SIG-M5 (cell line): ENCODE results near the gene RABGEF1.
"Not testable (repeated sequence)": the region's sequence is repeated elsewhere in the genome, so short reads cannot be mapped to it uniquely, and the experiment has no call there.

ENCODE experiments used
- DNase-seq: peaks from one replicate; lab custom pipeline; 2025; lab: John Stamatoyannopoulos, UW

Gene RABGEF1

GRCh38 chr7:66815186-66815875, 74.8 kb downstream of the RABGEF1 start:
- DNase-seq = not testable (repeated sequence)

GRCh38 chr7:66815951-66816350, 75.4 kb downstream of the RABGEF1 start:
- no peak for DNase-seq

- DNase-seq = not testable (repeated sequence)
Observed at GRCh38 chr7:66816658-66817057, 76.1 kb downstream of the RABGEF1 start.

- DNase-seq = not testable (repeated sequence)
Observed at GRCh38 chr7:66817208-66817795, 76.8 kb downstream of the RABGEF1 start.

- not testable (repeated sequence) for DNase-seq
Observed at GRCh38 chr7:66817956-66818355, 77.4 kb downstream of the RABGEF1 start.

- no peak for DNase-seq
Observed at GRCh38 chr7:66824041-66824440, 83.5 kb downstream of the RABGEF1 start.

GRCh38 chr7:66825538-66825937, 85.0 kb downstream of the RABGEF1 start:
- DNase-seq = peak; percentile 16

- DNase-seq = no peak
Observed at GRCh38 chr7:66826649-66827048, 86.1 kb downstream of the RABGEF1 start.

GRCh38 chr7:66830976-66831375, 90.4 kb downstream of the RABGEF1 start:
- not testable (repeated sequence) for DNase-seq

GRCh38 chr7:66832531-66833351, 92.2 kb downstream of the RABGEF1 start:
- no peak for DNase-seq

- no peak for DNase-seq
Observed at GRCh38 chr7:66837007-66837406, 96.5 kb downstream of the RABGEF1 start.

GRCh38 chr7:66837661-66838060, 97.1 kb downstream of the RABGEF1 start:
- no peak for DNase-seq

- DNase-seq = no peak
Observed at GRCh38 chr7:66839814-66840213, 99.3 kb downstream of the RABGEF1 start.

- DNase-seq = no peak
Observed at GRCh38 chr7:66840316-66840715, 99.8 kb downstream of the RABGEF1 start.

- DNase-seq = no peak
Observed at GRCh38 chr7:66841898-66842297, 101.4 kb downstream of the RABGEF1 start.

- not testable (repeated sequence) for DNase-seq
Observed at GRCh38 chr7:66843492-66843891, 103.0 kb downstream of the RABGEF1 start.

- DNase-seq = peak; percentile 49
Observed at GRCh38 chr7:66844552-66845378, 104.2 kb downstream of the RABGEF1 start.

GRCh38 chr7:66845379-66846095, 105.0 kb downstream of the RABGEF1 start:
- no peak for DNase-seq

GRCh38 chr7:66846096-66846445, 105.5 kb downstream of the RABGEF1 start:
- DNase-seq = not testable (repeated sequence)

GRCh38 chr7:66847523-66847855, 107.0 kb downstream of the RABGEF1 start:
- not testable (repeated sequence) for DNase-seq
